AG04449 (cell line): ENCODE data around the gene CEMIP.

ENCODE experiments used
- CTCF ChIA-PET: fragments of 350-600 bp; formaldehyde crosslinking; extraction: SDS; loops from one replicate; lab custom pipeline; 2021; ENCODE audit warnings: antibody characterized with exemption; lab: Yijun Ruan, JAX
- POLR2A ChIA-PET: fragments of 400-600, 350-600 bp; formaldehyde crosslinking; extraction: SDS; loops from one replicate; lab custom pipeline; 2020; ENCODE audit warnings: antibody characterized with exemption, inconsistent platforms; lab: Yijun Ruan, JAX
- DNase-seq: peaks from one replicate; pipeline ENCODE4 v3.0.0-alpha.2; 2010; ENCODE audit warnings: low read depth, low spot score
- H3K4me3 ChIP-seq: 2 replicates; pipeline ENCODE4 v1.5.1; 2011; ENCODE audit warnings: low read depth, mild to moderate bottlenecking, control low read depth, low read length
- CTCF ChIP-seq: IDR thresholded peaks from one replicate; pipeline ENCODE4 v1.5.1; 2011; ENCODE audit warnings: mild to moderate bottlenecking, moderate library complexity, low read length, control low read depth, inconsistent platforms; ENCODE audit not compliant: insufficient read depth; ENCODE audit errors: missing control alignments

The CEMIP gene

GRCh38 chr15:80773792-80774352 is 5.3 kb upstream of the CEMIP start:
- no peak overlapping the region for H3K4me3 ChIP-seq
- POLR2A ChIA-PET = interaction anchor here (1.2 kb wide), 1 partner anchor 317 kb away, joined by 3 read pairs; no protein-coding TSS in a partner anchor
- TF ChIP-seq CTCF = no peak
- CTCF ChIA-PET = interaction anchor here (0.9 to 2.3 kb wide), 4 partner anchors 10 to 319 kb away, joined by 3 to 15 read pairs (median 6); no protein-coding TSS in a partner anchor
- no peak for DNase-seq

- H3K4me3 ChIP-seq = no peak overlapping the region
- no peak for DNase-seq
- ChIA-PET POLR2A (interaction anchor here (1.2 kb wide), 1 partner anchor 318 kb away, joined by 3 read pairs; no protein-coding TSS in a partner anchor), CTCF (interaction anchor here (1.0 to 6.9 kb wide), 9 partner anchors 79 to 363 kb away, joined by 3 to 285 read pairs (median 16); no protein-coding TSS in a partner anchor)
- no peak for TF ChIP-seq CTCF
These were observed 4.7 kb upstream of the CEMIP start for GRCh38 chr15:80774486-80774885.

- no peak overlapping the region for H3K4me3 ChIP-seq
- TF ChIP-seq CTCF = no peak
- DNase-seq = no peak
- ChIA-PET POLR2A (interaction anchor here (1.2 kb wide), 1 partner anchor 319 kb away, joined by 3 read pairs; no protein-coding TSS in a partner anchor), CTCF (interaction anchor here (0.9 to 6.9 kb wide), 32 partner anchors 9 to 364 kb away, joined by 3 to 285 read pairs (median 10); no protein-coding TSS in a partner anchor)
These were observed 3.8 kb upstream of the CEMIP start for GRCh38 chr15:80775338-80775737.

- peak; percentile 64 for DNase-seq
- H3K4me3 ChIP-seq = no peak overlapping the region
- CTCF ChIA-PET = interaction anchor here (0.7 to 6.9 kb wide), 75 partner anchors 9 to 375 kb away, joined by 3 to 285 read pairs (median 5); no protein-coding TSS in a partner anchor
- POLR2A ChIA-PET = interaction anchor here (0.6 to 1.7 kb wide), 5 partner anchors 12 to 660 kb away, joined by 3 to 6 read pairs (median 4); no protein-coding TSS in a partner anchor
- TF ChIP-seq CTCF = peak; percentile 79
These were observed 2.6 kb upstream of the CEMIP start for GRCh38 chr15:80776420-80777045.

- DNase-seq = peak; percentile 61
- no peak overlapping the region for H3K4me3 ChIP-seq
- CTCF ChIA-PET = interaction anchor here (0.6 to 6.9 kb wide), 59 partner anchors 9 to 376 kb away, joined by 3 to 285 read pairs (median 5); no protein-coding TSS in a partner anchor
- POLR2A ChIA-PET = interaction anchor here (0.6 to 1.7 kb wide), 4 partner anchors 12 to 718 kb away, joined by 3 to 6 read pairs (median 4); partner anchors contain the start of gene ZFAND6
- TF ChIP-seq CTCF = no peak
These were observed 2.0 kb upstream of the CEMIP start for GRCh38 chr15:80777137-80777536.
